H1 (cell line): ENCODE data around the gene PTPRD. TPM values are rescaled to one million over a fixed set of nuclear protein-coding genes. Genes with fewer than 3 reads are reported as not detected.

ENCODE experiments used
- CTCF ChIA-PET: fragments of 300-600 bp; sonication (Branson Sonifier 250); formaldehyde crosslinking; loops from one replicate; lab custom pipeline; 2021; ENCODE audit not compliant: partially characterized antibody; lab: Charles Lee
- POLR2A ChIA-PET: fragments of 300-600 bp; sonication (Branson Sonifier 250); formaldehyde crosslinking; loops from one replicate; lab custom pipeline; 2021; ENCODE audit warnings: inconsistent platforms; ENCODE audit not compliant: partially characterized antibody; lab: Charles Lee
- DNase-seq, 2 experiments: peaks; one replicate each; pipeline versions ENCODE4 v3.0.0 to v3.0.0-alpha.2; 2010 to 2022; ENCODE audit warnings: low spot score in 2 of 2, low read depth in 1 of 2, mixed read lengths in 1 of 2
- FAIRE-seq: peaks from 2 replicates; lab custom pipeline; 2011; peaks lifted over from hg19 to GRCh38; lab: Jason Lieb, UNC
- H2AFZ ChIP-seq: 2 replicates; pipeline ENCODE4 v1.8.1; 2012; ENCODE audit warnings: low read length, inconsistent platforms
- H2AK5ac ChIP-seq: 2 replicates; pipeline ENCODE4 v1.6.1; 2013; ENCODE audit warnings: low read depth, low read length
- H2BK120ac ChIP-seq: replicated peaks from 2 replicates; pipeline ENCODE3; 2013; ENCODE audit warnings: low read depth, low read length, inconsistent platforms
- H2BK12ac ChIP-seq: 2 replicates; pipeline ENCODE4 v1.6.1; 2013; ENCODE audit warnings: low read depth, low read length
- H2BK15ac ChIP-seq: 2 replicates; pipeline ENCODE4 v1.6.1; 2013; ENCODE audit warnings: low read length
- H2BK20ac ChIP-seq: 2 replicates; pipeline ENCODE4 v1.6.1; 2013; ENCODE audit warnings: low read length
- H2BK5ac ChIP-seq: 2 replicates; pipeline ENCODE4 v1.6.1; 2013; ENCODE audit warnings: low read depth, low read length
- H3K14ac ChIP-seq: 2 replicates; pipeline ENCODE4 v1.6.1; 2013; ENCODE audit warnings: inconsistent platforms; ENCODE audit not compliant: insufficient read length
- H3K18ac ChIP-seq: 2 replicates; pipeline ENCODE4 v1.6.1; 2013; ENCODE audit warnings: low read length; ENCODE audit errors: extremely low read depth
- H3K23ac ChIP-seq: 2 replicates; pipeline ENCODE4 v1.6.1; 2013; ENCODE audit warnings: inconsistent platforms; ENCODE audit not compliant: insufficient read length
- H3K23me2 ChIP-seq: 2 replicates; pipeline ENCODE4 v1.6.1; 2013; ENCODE audit warnings: low read depth, low read length
- H3K27ac ChIP-seq: 2 replicates; pipeline ENCODE4 v1.6.1; 2011; ENCODE audit warnings: low read depth, low read length, inconsistent platforms
- H3K27me3 ChIP-seq, 4 experiments: replicated peaks in 1 of 4; 1 replicate in 1 of 4; 2 replicates in 3 of 4; pipeline versions ENCODE4 v1.6.1 to v1.8.1; 2011 to 2013; ENCODE audit warnings: low read length in 3 of 4, mild to moderate bottlenecking in 3 of 4, inconsistent platforms in 2 of 4, mixed read lengths in 2 of 4, moderate library complexity in 1 of 4; ENCODE audit not compliant: control insufficient read depth in 3 of 4, insufficient read depth in 3 of 4; ENCODE audit errors: extremely low read depth in 1 of 4
- H3K36me3 ChIP-seq, 4 experiments: 2 replicates each; pipeline versions ENCODE4 v1.6.1 to v1.8.1; 2011 to 2013; ENCODE audit warnings: mild to moderate bottlenecking in 4 of 4, low read length in 3 of 4, moderate library complexity in 2 of 4, control low read depth in 1 of 4, inconsistent platforms in 1 of 4; ENCODE audit not compliant: insufficient read depth in 4 of 4, control insufficient read depth in 2 of 4
- H3K4ac ChIP-seq: replicated peaks from 2 replicates; pipeline ENCODE3; 2013; ENCODE audit warnings: low read length, low read depth, mixed read lengths, inconsistent platforms; ENCODE audit not compliant: insufficient read length
- H3K4me1 ChIP-seq, 4 experiments: replicated peaks in 1 of 4; 1 replicate in 1 of 4; 2 replicates in 3 of 4; pipeline versions ENCODE4 v1.6.1 to v1.8.1; 2011 to 2013; ENCODE audit warnings: low read length in 3 of 4, inconsistent platforms in 2 of 4, mixed read lengths in 1 of 4; ENCODE audit not compliant: insufficient read depth in 4 of 4, control insufficient read depth in 3 of 4
- H3K4me2 ChIP-seq, 2 experiments: 2 replicates each; pipeline versions ENCODE4 v1.6.1 to v1.8.1; 2011 to 2013; ENCODE audit warnings: low read depth in 2 of 2, low read length in 2 of 2, control low read depth in 1 of 2, inconsistent platforms in 1 of 2, mild to moderate bottlenecking in 1 of 2; ENCODE audit not compliant: insufficient read depth in 1 of 2
- H3K4me3 ChIP-seq, 4 experiments: fragments of 200-600, 300-600 bp in 1 of 4; sonication (generic), shearing (Covaris generic), sonication (Bioruptor Twin) in 1 of 4; 2 replicates each; pipeline versions ENCODE4 v1.5.1 to v1.8.1; 2011 to 2016; ENCODE audit warnings: low read length in 4 of 4, low read depth in 3 of 4, control low read depth in 2 of 4, inconsistent platforms in 2 of 4, mild to moderate bottlenecking in 2 of 4, mixed read lengths in 1 of 4, moderate library complexity in 1 of 4; ENCODE audit not compliant: insufficient read depth in 2 of 4; ENCODE audit errors: extremely low read depth in 1 of 4
- H3K56ac ChIP-seq: replicated peaks from 2 replicates; pipeline ENCODE3; 2013; ENCODE audit warnings: low read depth, mild to moderate bottlenecking, mixed read lengths, low read length, inconsistent platforms; ENCODE audit not compliant: insufficient read length
- H3K79me1 ChIP-seq: 2 replicates; pipeline ENCODE4 v1.6.1; 2013; ENCODE audit warnings: low read depth, low read length, control low read depth
- H3K79me2 ChIP-seq, 2 experiments: 2 replicates each; pipeline versions ENCODE4 v1.6.1 to v1.8.1; 2012 to 2013; ENCODE audit warnings: low read length in 2 of 2, mild to moderate bottlenecking in 2 of 2, inconsistent platforms in 1 of 2; ENCODE audit not compliant: insufficient read depth in 2 of 2, control insufficient read depth in 1 of 2
- H3K9ac ChIP-seq, 4 experiments: replicated peaks in 1 of 4; 1 replicate in 1 of 4; 2 replicates in 3 of 4; pipeline versions ENCODE4 v1.6.1 to v1.8.1; 2011 to 2013; ENCODE audit warnings: low read depth in 3 of 4, low read length in 3 of 4, control low read depth in 2 of 4, mild to moderate bottlenecking in 2 of 4, moderate library complexity in 2 of 4, inconsistent platforms in 1 of 4; ENCODE audit errors: extremely low read depth in 1 of 4
- H3K9me3 ChIP-seq, 2 experiments: 2 replicates each; pipeline versions ENCODE4 v1.6.1 to v1.8.1; 2012 to 2013; ENCODE audit warnings: mild to moderate bottlenecking in 2 of 2, moderate library complexity in 2 of 2, control low read depth in 1 of 2, inconsistent platforms in 1 of 2, low read depth in 1 of 2, low read length in 1 of 2, mixed read lengths in 1 of 2; ENCODE audit not compliant: insufficient read depth in 2 of 2
- H4K20me1 ChIP-seq, 2 experiments: replicated peaks in 1 of 2; 2 replicates each; pipeline versions ENCODE3 to v1.8.1; 2011 to 2013; ENCODE audit warnings: inconsistent platforms in 2 of 2, low read length in 2 of 2, mild to moderate bottlenecking in 1 of 2; ENCODE audit not compliant: insufficient read depth in 2 of 2, control insufficient read depth in 1 of 2
- H4K5ac ChIP-seq: 2 replicates; pipeline ENCODE4 v1.6.1; 2013; ENCODE audit warnings: low read length, low read depth, mixed read lengths, inconsistent platforms; ENCODE audit not compliant: insufficient read length
- H4K8ac ChIP-seq: 2 replicates; pipeline ENCODE4 v1.8.0; 2013; ENCODE audit warnings: mild to moderate bottlenecking, moderate library complexity, low read length, inconsistent platforms; ENCODE audit not compliant: insufficient read depth; ENCODE audit errors: extremely low read depth
- H4K91ac ChIP-seq: replicated peaks from 2 replicates; pipeline ENCODE3; 2013; ENCODE audit warnings: low read length, mixed read lengths, inconsistent platforms; ENCODE audit not compliant: insufficient read length
- KDM5A ChIP-seq: fragments of 200-600 bp; IDR thresholded peaks from 2 replicates; pipeline ENCODE4 v1.7.1; 2012; ENCODE audit warnings: mild to moderate bottlenecking, low read length, inconsistent platforms, mixed read lengths
- NANOG ChIP-seq: IDR thresholded peaks from 2 replicates; pipeline ENCODE4 v1.6.1; 2011; ENCODE audit warnings: low read length, low read depth, mild to moderate bottlenecking, inconsistent platforms; ENCODE audit not compliant: insufficient read depth, poor library complexity, severe bottlenecking
- SIX5 ChIP-seq: IDR thresholded peaks from 2 replicates; pipeline ENCODE4 v1.6.1; 2011; ENCODE audit warnings: mild to moderate bottlenecking, low read depth, low read length
- TAF7 ChIP-seq: optimal IDR thresholded peaks from 2 replicates; pipeline ENCODE3; 2011; ENCODE audit warnings: low read depth, mild to moderate bottlenecking, inconsistent platforms, low read length, moderate library complexity, borderline replicate concordance
- TEAD4 ChIP-seq: IDR thresholded peaks from 2 replicates; pipeline ENCODE4 v1.6.1; 2012; ENCODE audit warnings: low read depth, low read length, inconsistent platforms, mixed read lengths
- WGBS, 2 experiments: shearing (Covaris generic) in 1 of 2; methylation state at CpG; one replicate each; pipeline versions ENCODE4 v1.1.6 to v1.1.7; 2013 to 2015; ENCODE audit warnings: low lambda C conversion rate in 2 of 2, mixed read lengths in 2 of 2, inconsistent platforms in 1 of 2, low coverage in 1 of 2, missing lambda C conversion rate in 1 of 2; ENCODE audit not compliant: insufficient replicate concordance in 2 of 2, insufficient coverage in 1 of 2, insufficient read length in 1 of 2; ENCODE audit errors: extremely low coverage in 1 of 2, missing lambda C conversion rate in 1 of 2; 5-methylcytosine and 5-hydroxymethylcytosine counted together
- polyA plus RNA-seq, 7 experiments: library from polyadenylated mRNA; depleted of rRNA in 3 of 7; stranded (reverse) in 5 of 7; unstranded in 2 of 7; fragments of >200 nt in 5 of 7; fragments of 200-250 nt in 2 of 7; gene quantifications; 1 replicate in 5 of 7; 2 replicates in 1 of 7; 4 replicates in 1 of 7; pipeline versions ENCODE4 v1.2.1 to v1.2.3, GENCODE V29; 2011 to 2013; ENCODE audit warnings: missing spikeins in 2 of 7, mixed read lengths in 2 of 7
- total RNA-seq: library from RNA; stranded (reverse); fragmentation: NEBNext Ultra II Directional; extraction: Animal tissue kit (Norgen Biotek cat#: 25700); gene quantifications from 2 replicates; pipeline ENCODE4 v1.2.1, GENCODE V29; 2021

The PTPRD gene
- total and polyA plus RNA-seq, 2 of the 8 experiments (the other 6 are each of a cell fraction or from before 2014, with no cell fraction given), result 17.2 to 77.0 TPM

- no peak overlapping the region for H2BK15ac ChIP-seq
- no peak overlapping the region for H4K5ac ChIP-seq
- 0 out of 4 replicates have a peak overlapping the region, but pooled peaks of 1 of the 2 experiments have one; percentile 22 for H3K4me2 ChIP-seq
- H3K27ac ChIP-seq, result no peak overlapping the region
- H3K23ac ChIP-seq, result no peak overlapping the region
- no peak overlapping the region for H4K8ac ChIP-seq
- POLR2A ChIA-PET, result interaction anchor here (0.9 kb wide), 1 partner anchor 36 kb away, joined by 3 read pairs; no protein-coding TSS in a partner anchor
- H3K4me3 ChIP-seq, result no peak overlapping the region
- H4K91ac ChIP-seq, result no peak overlapping the region
- peak overlapping the region; percentile 78 for H2BK12ac ChIP-seq
- H3K23me2 ChIP-seq, result no peaks in the 10 kb centered on the region
- H2BK5ac ChIP-seq, result 0 out of 2 replicates have a peak overlapping the region, but pooled peaks have one; percentile 4
- H2BK20ac ChIP-seq, result 0 out of 2 replicates have a peak overlapping the region, but pooled peaks have one; percentile 50
- H3K9ac ChIP-seq, result no peak overlapping the region
- H3K79me1 ChIP-seq, result no peaks in the 10 kb centered on the region
- no peak for DNase-seq
- H3K56ac ChIP-seq, result no peak overlapping the region
- H2AK5ac ChIP-seq, result no peak overlapping the region
- no peaks in the 10 kb centered on the region; a peak in 1 of 4 replicates for H3K9me3 ChIP-seq
- H3K14ac ChIP-seq, result no peak overlapping the region
- CTCF ChIA-PET, result interaction anchor here (0.7 to 0.9 kb wide), 2 partner anchors 8 to 13 kb away, joined by 3 read pairs; no protein-coding TSS in a partner anchor
- no peaks in the 10 kb centered on the region for H3K79me2 ChIP-seq
- H3K18ac ChIP-seq, result no peak overlapping the region
- no peaks in the 10 kb centered on the region for H3K36me3 ChIP-seq
- WGBS, 2 experiments, result 67% methylated on average over 5 of the region's 5 CpGs; no CpG with 5 or more reads in 1 of the 2 experiments
- no peak overlapping the region for H2AFZ ChIP-seq
- H3K4ac ChIP-seq, result no peak overlapping the region
- no peaks in the 10 kb centered on the region for H3K27me3 ChIP-seq
- no peak overlapping the region for H2BK120ac ChIP-seq
- peaks cover 0 to 12% (median 8%) of the 10 kb centered on the region in 4 experiments; a peak in 5 of 7 replicates for H3K4me1 ChIP-seq
- no peaks in the 10 kb centered on the region for H4K20me1 ChIP-seq
- FAIRE-seq, result peak; percentile 24
- no peak for TF ChIP-seq SIX5
- 0 out of 2 replicates have a peak, but pooled peaks have one; percentile 15 for TF ChIP-seq TEAD4
- TF ChIP-seq TAF7, result no peak
- no peak for TF ChIP-seq KDM5A
- TF ChIP-seq NANOG, result no peak
These were observed 1091.6 kb downstream of the PTPRD start for GRCh38 chr9:9521033-9521779.
